Osteoblast (primary cell): ENCODE measurements around the gene CCDC85C. TPM values are rescaled to one million over a fixed set of nuclear protein-coding genes. Genes with fewer than 3 reads are reported as not detected.

Experiments
- DNase-seq: peaks from one replicate; pipeline ENCODE4 v3.0.0; 2011; ENCODE audit warnings: low spot score, mixed read lengths; ENCODE audit not compliant: insufficient read length; ENCODE audit errors: missing footprints
- H2AFZ ChIP-seq: 2 replicates; pipeline ENCODE4 v1.6.0; 2011; ENCODE audit warnings: mild to moderate bottlenecking, low read length
- H3K27ac ChIP-seq: 2 replicates; pipeline ENCODE4 v1.5.1; 2011; ENCODE audit warnings: mild to moderate bottlenecking, low read depth, low read length, moderate library complexity
- H3K27me3 ChIP-seq: 2 replicates; pipeline ENCODE4 v1.6.0; 2012; ENCODE audit warnings: mild to moderate bottlenecking, control low read depth, inconsistent platforms, low read length, moderate library complexity; ENCODE audit not compliant: insufficient read depth
- H3K36me3 ChIP-seq: 2 replicates; pipeline ENCODE4 v1.5.1; 2011; ENCODE audit warnings: mild to moderate bottlenecking, low read length, control low read depth, moderate library complexity; ENCODE audit not compliant: insufficient read depth
- H3K4me1 ChIP-seq: 2 replicates; pipeline ENCODE4 v1.5.1; 2011; ENCODE audit warnings: mild to moderate bottlenecking, low read length, control low read depth, moderate library complexity; ENCODE audit not compliant: insufficient read depth
- H3K4me2 ChIP-seq: 2 replicates; pipeline ENCODE4 v1.6.0; 2011; ENCODE audit warnings: mild to moderate bottlenecking, low read length; ENCODE audit not compliant: insufficient read depth
- H3K4me3 ChIP-seq: fragments of 200-600 bp; sonication (generic); 3 replicates; pipeline ENCODE4 v1.5.1; 2012; ENCODE audit warnings: mild to moderate bottlenecking, low read length, inconsistent platforms; ENCODE audit not compliant: insufficient read depth
- H3K79me2 ChIP-seq: 2 replicates; pipeline ENCODE4 v1.6.0; 2012; ENCODE audit warnings: mild to moderate bottlenecking, low read length, control low read depth, inconsistent platforms; ENCODE audit not compliant: insufficient read depth
- H3K9me3 ChIP-seq: 2 replicates; pipeline ENCODE4 v1.5.1; 2011; ENCODE audit warnings: low read depth, low read length, control low read depth
- H4K20me1 ChIP-seq: 2 replicates; pipeline ENCODE4 v1.6.0; 2012; ENCODE audit warnings: mild to moderate bottlenecking, low read length, control low read depth; ENCODE audit not compliant: insufficient read depth
- total RNA-seq: library from RNA; depleted of rRNA; stranded (reverse); fragments of >200 nt; gene quantifications from 2 replicates; pipeline ENCODE4 v1.2.3, GENCODE V29; 2012
- TF ChIP-seq, protein P1 (sequence below): IDR thresholded peaks from 2 replicates; pipeline ENCODE4 v1.5.1; 2011; ENCODE audit warnings: mild to moderate bottlenecking, low read depth, low read length, moderate library complexity; ENCODE audit errors: extremely low read depth

Gene CCDC85C
- total RNA-seq, 1 donor: 3.6 TPM

DNA sequence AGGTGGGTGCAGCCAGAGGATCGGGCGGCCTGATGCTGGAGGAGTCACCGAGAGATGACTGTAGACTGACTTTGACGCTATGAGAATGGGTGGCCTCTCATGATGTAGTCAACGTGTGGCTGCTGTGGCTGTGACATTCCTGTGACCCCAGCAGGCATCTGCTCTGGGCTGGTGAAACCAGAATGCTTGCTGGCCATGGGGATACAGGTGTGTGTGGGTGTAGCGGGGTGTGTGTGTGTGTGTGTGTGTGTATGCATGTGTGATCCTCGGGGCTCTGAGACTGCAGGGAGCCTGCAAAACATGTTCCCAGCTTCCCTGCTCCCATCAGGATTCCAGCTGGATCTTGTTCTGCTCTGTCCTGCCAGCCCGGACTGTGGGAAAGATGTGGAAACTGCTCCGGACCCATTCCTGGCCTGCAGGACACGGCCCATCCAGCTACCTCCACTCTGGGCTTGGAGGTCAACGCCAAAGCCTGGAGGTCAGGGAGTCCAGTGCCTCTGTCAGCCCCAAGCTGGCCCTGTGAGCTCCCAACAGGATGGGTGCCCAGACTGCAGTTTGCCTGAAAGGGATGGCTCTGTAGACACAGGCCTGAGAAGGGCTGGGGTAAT is 22.1 kb upstream of the CCDC85C start:
- TF ChIP-seq, protein P1, sequence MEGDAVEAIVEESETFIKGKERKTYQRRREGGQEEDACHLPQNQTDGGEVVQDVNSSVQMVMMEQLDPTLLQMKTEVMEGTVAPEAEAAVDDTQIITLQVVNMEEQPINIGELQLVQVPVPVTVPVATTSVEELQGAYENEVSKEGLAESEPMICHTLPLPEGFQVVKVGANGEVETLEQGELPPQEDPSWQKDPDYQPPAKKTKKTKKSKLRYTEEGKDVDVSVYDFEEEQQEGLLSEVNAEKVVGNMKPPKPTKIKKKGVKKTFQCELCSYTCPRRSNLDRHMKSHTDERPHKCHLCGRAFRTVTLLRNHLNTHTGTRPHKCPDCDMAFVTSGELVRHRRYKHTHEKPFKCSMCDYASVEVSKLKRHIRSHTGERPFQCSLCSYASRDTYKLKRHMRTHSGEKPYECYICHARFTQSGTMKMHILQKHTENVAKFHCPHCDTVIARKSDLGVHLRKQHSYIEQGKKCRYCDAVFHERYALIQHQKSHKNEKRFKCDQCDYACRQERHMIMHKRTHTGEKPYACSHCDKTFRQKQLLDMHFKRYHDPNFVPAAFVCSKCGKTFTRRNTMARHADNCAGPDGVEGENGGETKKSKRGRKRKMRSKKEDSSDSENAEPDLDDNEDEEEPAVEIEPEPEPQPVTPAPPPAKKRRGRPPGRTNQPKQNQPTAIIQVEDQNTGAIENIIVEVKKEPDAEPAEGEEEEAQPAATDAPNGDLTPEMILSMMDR: no peak
- Histone ChIP-seq H3K27ac (no peak overlapping the region), H3K27me3 (no peaks in the 10 kb centered on the region), H3K4me1 (peaks cover 19% of the 10 kb centered on the region), H3K79me2 (no peaks in the 10 kb centered on the region), H3K36me3 (no peaks in the 10 kb centered on the region), H3K4me2 (no peak overlapping the region), H4K20me1 (no peaks in the 10 kb centered on the region), H2AFZ (no peak overlapping the region), H3K4me3 (no peak overlapping the region), H3K9me3 (no peaks in the 10 kb centered on the region)
- DNase-seq: no peak

DNA sequence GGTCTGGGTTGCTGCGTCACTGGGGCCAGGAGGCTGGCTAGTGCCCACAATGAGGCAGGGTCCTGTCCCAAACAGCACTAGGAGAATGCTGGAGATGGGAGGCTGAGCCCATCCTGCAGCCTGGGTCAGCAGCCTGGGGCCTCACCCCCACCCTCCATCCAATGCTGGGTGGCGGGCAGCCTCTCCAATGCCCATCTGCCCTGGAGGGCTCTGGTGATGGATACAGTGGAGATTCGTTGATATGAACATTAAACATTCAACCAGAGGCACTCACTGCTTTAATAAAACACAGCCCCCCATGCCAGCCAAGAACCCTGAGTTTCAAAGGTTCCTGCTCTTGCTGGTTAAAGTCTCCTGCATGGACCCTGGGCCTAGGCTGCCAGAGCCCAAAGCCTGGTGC is 21.5 kb upstream of the CCDC85C start:
- Histone ChIP-seq H4K20me1 (no peaks in the 10 kb centered on the region), H3K4me3 (no peak overlapping the region), H3K79me2 (no peaks in the 10 kb centered on the region), H3K4me2 (no peak overlapping the region), H2AFZ (no peak overlapping the region), H3K36me3 (no peaks in the 10 kb centered on the region), H3K27ac (no peak overlapping the region), H3K27me3 (no peaks in the 10 kb centered on the region), H3K4me1 (peaks cover 20% of the 10 kb centered on the region), H3K9me3 (no peaks in the 10 kb centered on the region)
- no peak for DNase-seq
- TF ChIP-seq, protein P1: no peak

DNA sequence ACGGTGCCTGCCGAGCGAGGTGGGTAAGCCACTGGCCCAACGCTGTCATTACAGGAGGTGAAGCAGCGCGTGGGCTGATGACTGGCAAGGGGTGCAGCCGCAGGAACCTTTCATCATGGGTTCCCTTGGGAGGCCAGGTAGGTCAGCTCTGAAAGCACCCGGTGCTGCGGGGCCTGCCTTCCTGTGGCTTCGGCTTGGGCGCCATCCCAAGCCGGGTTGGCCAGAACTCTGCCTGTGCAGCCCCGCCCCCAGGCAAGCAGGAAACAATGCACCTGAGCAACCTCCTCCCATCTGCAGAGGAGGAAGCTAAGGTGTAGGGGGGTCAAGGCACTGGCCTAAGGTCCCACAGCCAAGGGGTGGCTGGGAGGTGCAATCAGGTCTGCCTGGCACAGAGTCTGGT is 21.0 kb upstream of the CCDC85C start:
- no peaks in the 10 kb centered on the region for H3K27me3 ChIP-seq
- H4K20me1 ChIP-seq: no peaks in the 10 kb centered on the region
- TF ChIP-seq, protein P1: no peak
- no peaks in the 10 kb centered on the region for H3K79me2 ChIP-seq
- no peaks in the 10 kb centered on the region for H3K36me3 ChIP-seq
- no peak overlapping the region for H3K4me2 ChIP-seq
- peaks cover 25% of the 10 kb centered on the region for H3K4me1 ChIP-seq
- no peaks in the 10 kb centered on the region for H3K9me3 ChIP-seq
- no peak for DNase-seq
- H3K27ac ChIP-seq: no peak overlapping the region
- no peak overlapping the region for H3K4me3 ChIP-seq
- no peak overlapping the region for H2AFZ ChIP-seq

DNA sequence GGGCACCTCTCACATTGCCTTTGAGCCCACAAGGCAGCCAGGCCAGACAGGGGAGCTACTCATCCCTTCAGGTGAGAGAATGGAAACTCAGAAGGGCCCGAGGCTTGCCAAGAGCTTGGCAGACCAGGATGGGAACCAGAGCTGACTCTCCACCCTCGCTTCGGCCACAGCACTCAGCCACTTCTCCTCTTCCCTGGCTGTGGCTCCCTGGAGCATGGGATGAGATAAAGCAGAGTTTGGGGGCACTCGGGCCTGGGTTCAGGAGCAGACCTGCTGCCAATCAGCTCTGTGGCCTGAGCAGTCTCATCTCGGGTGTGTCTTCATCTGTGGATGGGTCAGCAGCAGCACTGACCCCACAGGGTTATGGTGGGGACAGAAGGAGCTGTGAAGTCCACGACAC is 20.0 kb upstream of the CCDC85C start:
- Histone ChIP-seq H3K4me2 (no peak overlapping the region), H4K20me1 (no peaks in the 10 kb centered on the region), H3K79me2 (no peaks in the 10 kb centered on the region), H3K36me3 (no peaks in the 10 kb centered on the region), H3K9me3 (no peaks in the 10 kb centered on the region), H3K27ac (peak overlapping the region; percentile 73), H2AFZ (no peak overlapping the region), H3K4me3 (no peak overlapping the region), H3K27me3 (no peaks in the 10 kb centered on the region), H3K4me1 (peaks cover 30% of the 10 kb centered on the region)
- no peak for DNase-seq
- TF ChIP-seq, protein P1: no peak
